Measurements from ENCODE around the gene NENF.

DNA sequence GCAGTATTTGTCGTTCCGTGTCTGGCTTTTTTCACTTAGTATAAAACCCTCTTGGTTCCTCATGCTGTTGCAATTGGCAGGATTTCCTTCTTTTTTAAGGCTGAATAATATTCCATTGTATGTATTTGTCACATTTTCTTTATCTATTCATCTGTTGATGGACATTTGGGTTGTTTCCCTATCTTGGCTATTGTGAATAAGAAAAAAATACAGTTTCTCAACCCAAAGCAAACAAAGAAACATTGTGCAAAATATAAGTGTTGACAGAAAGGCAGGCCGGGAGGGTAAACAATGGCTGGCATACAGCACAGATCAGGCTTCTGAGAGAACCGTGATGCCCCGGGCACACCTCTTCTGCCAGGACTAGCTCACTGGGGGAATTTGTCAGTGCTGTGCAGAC lies 26.9 kb downstream of the NENF start:
- no peak for TF ChIP-seq POLR2A (IDR thresholded peaks at IDR 0.05)
- TF ChIP-seq, protein P1, sequence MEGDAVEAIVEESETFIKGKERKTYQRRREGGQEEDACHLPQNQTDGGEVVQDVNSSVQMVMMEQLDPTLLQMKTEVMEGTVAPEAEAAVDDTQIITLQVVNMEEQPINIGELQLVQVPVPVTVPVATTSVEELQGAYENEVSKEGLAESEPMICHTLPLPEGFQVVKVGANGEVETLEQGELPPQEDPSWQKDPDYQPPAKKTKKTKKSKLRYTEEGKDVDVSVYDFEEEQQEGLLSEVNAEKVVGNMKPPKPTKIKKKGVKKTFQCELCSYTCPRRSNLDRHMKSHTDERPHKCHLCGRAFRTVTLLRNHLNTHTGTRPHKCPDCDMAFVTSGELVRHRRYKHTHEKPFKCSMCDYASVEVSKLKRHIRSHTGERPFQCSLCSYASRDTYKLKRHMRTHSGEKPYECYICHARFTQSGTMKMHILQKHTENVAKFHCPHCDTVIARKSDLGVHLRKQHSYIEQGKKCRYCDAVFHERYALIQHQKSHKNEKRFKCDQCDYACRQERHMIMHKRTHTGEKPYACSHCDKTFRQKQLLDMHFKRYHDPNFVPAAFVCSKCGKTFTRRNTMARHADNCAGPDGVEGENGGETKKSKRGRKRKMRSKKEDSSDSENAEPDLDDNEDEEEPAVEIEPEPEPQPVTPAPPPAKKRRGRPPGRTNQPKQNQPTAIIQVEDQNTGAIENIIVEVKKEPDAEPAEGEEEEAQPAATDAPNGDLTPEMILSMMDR (IDR thresholded peaks at IDR 0.05), result no peak

Data from breast epithelium (tissue), 3 donors.